VCaP (cell line): ENCODE data around the gene PARP6.

Source experiments
- H3K27ac ChIP-seq: fragments of 450-650 bp; 2 replicates; pipeline ENCODE4 v1.5.1; 2017
- TF ChIP-seq, protein P1 (sequence below): fragments of 450-650 bp; conservative IDR thresholded peaks from 2 replicates; pipeline ENCODE4 v1.5.1; 2017; ENCODE audit warnings: mild to moderate bottlenecking, moderate library complexity

Gene PARP6

DNA sequence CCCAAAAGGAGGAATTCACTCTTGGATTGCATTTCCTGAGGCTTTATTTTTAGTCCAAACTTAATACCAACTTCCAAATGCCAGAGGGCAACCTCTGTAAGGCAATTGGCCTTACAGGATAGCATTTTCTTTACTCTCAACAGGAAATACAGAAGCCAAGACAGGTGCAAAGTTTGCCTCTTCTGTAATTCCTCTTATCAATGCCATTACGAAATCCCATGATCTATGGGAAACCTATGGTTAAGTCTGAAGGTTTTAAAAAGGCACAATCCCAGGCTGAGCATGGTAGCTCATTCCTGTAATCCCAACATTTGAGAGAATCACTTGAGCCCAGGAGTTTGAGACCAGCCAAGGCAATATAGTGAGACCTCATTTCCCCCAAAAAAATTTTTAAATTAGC lies 56.3 kb downstream of the PARP6 start:
- TF ChIP-seq, protein P1, sequence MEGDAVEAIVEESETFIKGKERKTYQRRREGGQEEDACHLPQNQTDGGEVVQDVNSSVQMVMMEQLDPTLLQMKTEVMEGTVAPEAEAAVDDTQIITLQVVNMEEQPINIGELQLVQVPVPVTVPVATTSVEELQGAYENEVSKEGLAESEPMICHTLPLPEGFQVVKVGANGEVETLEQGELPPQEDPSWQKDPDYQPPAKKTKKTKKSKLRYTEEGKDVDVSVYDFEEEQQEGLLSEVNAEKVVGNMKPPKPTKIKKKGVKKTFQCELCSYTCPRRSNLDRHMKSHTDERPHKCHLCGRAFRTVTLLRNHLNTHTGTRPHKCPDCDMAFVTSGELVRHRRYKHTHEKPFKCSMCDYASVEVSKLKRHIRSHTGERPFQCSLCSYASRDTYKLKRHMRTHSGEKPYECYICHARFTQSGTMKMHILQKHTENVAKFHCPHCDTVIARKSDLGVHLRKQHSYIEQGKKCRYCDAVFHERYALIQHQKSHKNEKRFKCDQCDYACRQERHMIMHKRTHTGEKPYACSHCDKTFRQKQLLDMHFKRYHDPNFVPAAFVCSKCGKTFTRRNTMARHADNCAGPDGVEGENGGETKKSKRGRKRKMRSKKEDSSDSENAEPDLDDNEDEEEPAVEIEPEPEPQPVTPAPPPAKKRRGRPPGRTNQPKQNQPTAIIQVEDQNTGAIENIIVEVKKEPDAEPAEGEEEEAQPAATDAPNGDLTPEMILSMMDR: no peak
- H3K27ac ChIP-seq: no peak overlapping the region

DNA sequence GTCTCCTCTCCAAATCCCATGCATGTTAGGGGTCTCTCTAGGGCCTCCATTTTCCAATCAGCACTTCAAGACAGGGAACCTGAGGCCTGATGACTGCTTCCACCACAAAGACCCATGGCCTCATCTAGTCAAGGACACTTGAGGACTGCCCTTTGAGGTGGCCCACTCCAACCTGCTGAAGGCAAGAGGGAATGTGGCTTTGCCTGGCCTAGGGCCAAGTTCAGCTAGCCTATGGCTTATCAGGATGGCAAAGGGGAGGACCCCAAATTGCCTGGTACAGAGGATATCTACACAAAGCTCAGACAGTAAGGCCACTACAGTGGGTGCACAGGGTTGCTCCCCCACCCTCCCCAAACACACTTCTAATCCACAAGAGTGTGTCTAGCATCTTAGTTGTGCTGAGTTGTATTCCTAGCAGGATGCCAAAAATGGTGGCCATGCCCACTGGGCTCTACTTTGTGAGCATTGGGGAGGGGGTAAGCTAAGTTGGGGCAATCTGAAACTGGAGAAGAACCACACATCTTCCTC lies 64.7 kb downstream of the PARP6 start:
- peak overlapping the region; percentile 42 for H3K27ac ChIP-seq
- TF ChIP-seq, protein P1: no peak

DNA sequence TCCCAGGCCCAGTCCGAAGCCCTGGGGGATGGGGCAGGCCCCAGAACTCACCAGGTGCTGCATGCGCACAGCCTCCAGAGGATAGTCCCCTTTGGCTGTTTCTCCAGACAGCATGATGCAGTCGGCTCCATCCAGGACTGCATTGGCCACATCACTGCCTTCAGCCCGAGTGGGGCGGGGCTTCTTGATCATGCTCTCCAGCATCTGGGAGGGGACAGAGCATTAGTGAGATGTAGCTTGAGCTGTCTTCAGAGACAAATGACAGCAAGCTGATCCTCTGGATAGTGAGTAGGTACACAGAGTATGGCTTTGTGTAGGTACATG lies 65.7 kb downstream of the PARP6 start:
- TF ChIP-seq, protein P1: no peak
- peak overlapping the region; percentile 42 for H3K27ac ChIP-seq

DNA sequence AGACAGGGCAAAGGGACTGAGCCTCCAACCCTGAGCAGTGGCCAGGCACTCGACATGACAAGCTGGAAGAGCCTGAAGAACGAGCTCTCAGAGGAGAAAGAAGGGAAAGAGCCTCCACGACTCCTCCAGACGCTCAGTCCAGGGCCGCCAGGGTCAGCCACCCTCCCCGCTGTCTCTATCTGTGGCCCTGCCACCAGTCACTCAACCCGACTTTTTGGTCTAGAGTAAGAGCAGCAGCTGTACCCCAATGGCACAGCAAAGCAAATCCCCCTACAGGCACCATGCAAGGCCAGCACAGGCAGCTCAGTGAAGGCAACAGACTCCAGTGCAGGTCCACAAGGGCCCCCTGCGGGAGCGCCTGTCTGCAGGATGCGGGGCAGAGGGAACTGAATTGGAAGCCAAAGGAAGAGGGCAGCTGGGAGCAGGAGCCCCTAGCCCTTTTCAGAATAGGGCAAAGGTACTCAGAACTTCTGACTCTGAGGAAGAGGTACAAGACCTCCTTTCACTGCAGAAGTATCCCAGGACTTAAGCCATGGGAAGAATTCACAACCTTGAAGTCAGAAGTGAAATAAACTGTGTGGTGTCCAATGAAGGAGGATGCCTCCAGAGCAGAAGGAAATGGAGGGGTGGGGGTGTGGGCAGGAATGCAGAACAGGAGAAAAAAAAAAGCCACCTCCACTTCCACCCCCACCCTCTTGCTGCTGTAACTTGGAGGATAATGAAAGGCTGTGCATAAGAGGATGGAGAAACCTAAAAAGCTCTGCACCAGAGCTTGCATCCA lies 66.3 kb downstream of the PARP6 start:
- TF ChIP-seq, protein P1: no peak
- H3K27ac ChIP-seq: peak overlapping the region; percentile 42

DNA sequence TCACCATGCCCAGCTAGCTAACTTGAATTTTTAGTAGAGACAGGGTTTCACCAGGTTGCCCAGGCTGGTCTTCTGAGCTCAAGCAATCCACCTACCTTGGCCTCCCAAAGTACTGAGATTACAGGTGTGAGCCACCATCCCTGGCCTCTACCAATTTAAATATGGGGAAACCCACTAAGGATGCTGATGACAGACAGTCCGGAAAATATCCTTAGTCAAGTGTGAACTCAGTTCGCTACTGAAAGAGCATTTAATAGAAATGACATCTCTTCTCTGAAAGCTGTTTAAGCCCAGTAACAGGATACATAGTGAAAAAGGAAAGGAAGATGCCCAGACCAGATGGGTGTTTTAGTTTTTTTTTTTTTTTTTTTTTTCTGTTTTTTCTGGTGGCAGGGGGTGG lies 67.1 kb downstream of the PARP6 start:
- TF ChIP-seq, protein P1: no peak
- H3K27ac ChIP-seq: peak overlapping the region; percentile 42

DNA sequence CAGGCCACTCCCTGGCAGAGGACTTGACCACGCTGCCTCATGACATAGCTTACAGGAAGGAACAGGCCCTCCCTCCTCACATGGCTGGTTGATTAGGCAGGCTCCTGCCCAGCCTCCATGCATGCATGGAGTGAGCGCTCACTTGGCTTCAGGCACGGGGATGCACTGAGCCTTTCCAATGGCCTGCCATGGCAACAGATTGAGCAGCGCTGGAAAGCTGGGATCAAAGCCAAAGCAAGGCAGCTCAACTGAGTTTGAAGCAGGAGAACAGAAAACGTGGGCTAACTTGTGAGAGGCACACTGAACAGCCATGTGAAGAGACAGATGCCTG lies 68.9 kb downstream of the PARP6 start:
- peak overlapping the region; percentile 42 for H3K27ac ChIP-seq
- TF ChIP-seq, protein P1: no peak

DNA sequence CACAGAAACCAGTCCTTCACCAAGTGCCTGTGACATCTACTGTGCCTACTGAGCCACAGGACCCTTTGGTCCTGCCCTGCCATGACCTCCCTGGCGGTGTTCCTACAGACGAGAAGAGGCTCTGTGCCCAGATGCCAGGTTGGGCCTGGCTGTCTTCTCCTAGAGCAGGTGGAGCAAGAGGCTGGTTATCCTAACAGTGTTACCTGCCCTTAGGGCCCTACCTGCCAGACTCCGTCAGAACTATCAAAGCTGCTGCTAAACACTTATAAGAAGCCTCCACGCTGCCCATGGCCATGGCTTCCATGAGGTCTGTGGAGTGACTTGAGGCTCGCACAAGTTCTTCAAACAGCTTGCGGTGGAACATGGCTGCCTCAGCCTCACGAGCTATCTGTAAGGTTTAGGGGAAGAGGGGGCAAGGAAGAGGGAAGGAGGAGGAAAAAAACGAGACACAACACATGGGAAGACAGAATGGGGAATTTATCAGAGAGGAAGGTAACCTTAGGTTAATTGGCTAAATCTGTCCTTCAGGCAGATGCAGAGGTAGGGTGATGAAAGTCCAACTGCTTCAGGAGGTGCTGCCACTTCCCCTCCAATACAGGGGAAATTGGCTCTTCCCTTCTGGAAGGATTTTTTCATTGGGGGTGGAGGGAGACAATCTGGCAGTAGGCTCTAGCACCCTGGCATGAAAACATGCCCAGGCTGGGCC lies 69.4 kb downstream of the PARP6 start:
- H3K27ac ChIP-seq: peak overlapping the region; percentile 42

More for the DNA sequence above, 69.4 kb downstream of the PARP6 start:
- TF ChIP-seq, protein P1: no peak
